Heart right ventricle (tissue), 16 donors: Measurements from ENCODE around the gene SMCO2. TPM values are rescaled to one million over a fixed set of nuclear protein-coding genes. Genes with fewer than 3 reads are reported as not detected.

ENCODE experiments used
- ATAC-seq, 8 donors: fragments of 200-7000 bp; cut with Tn5 transposase; one replicate each; pipeline ENCODE4 v1.9.1; 2020; ENCODE audit warnings: mild to moderate bottlenecking in 8 of 8, moderate library complexity in 8 of 8, moderate number of reproducible peaks in 1 of 8
- DNase-seq, 2 donors: peaks; one replicate each; pipeline ENCODE4 v3.0.0-alpha.2; 2020
- H3K27ac ChIP-seq, 10 donors: fragments of 200-600 bp; sonication (generic) in 2 of 10; one replicate each; pipeline versions ENCODE4 v1.5.0 to v1.8.0; 2020 to 2022; ENCODE audit warnings: mild to moderate bottlenecking in 3 of 10
- H3K27me3 ChIP-seq, 7 donors: fragments of 200-600 bp; one replicate each; pipeline ENCODE4 v1.8.0; 2021 to 2022; ENCODE audit warnings: mild to moderate bottlenecking in 2 of 7
- H3K36me3 ChIP-seq, 9 donors: fragments of 200-600 bp; sonication (generic) in 1 of 9; one replicate each; pipeline versions ENCODE4 v1.5.0 to v1.8.0; 2020 to 2022; ENCODE audit warnings: mild to moderate bottlenecking in 2 of 9
- H3K4me1 ChIP-seq, 9 donors: fragments of 200-600 bp; sonication (generic) in 1 of 9; one replicate each; pipeline versions ENCODE4 v1.5.0 to v1.8.0; 2020 to 2022; ENCODE audit warnings: mild to moderate bottlenecking in 4 of 9
- H3K4me3 ChIP-seq, 10 donors: fragments of 200-600 bp; sonication (generic) in 2 of 10; one replicate each; pipeline versions ENCODE4 v1.5.0 to v1.8.0; 2020 to 2022; ENCODE audit warnings: mild to moderate bottlenecking in 7 of 10, moderate library complexity in 2 of 10
- H3K9me3 ChIP-seq, 11 donors: fragments of 200-600 bp in 10 of 11; sonication (generic) in 2 of 11; one replicate each; pipeline versions ENCODE4 v1.5.0 to v1.8.0; 2013 to 2022; ENCODE audit warnings: mild to moderate bottlenecking in 2 of 11, control low read depth in 1 of 11, moderate library complexity in 1 of 11
- WGBS, 2 donors: extraction: QIAGEN DNeasy Blood & Tissue Kit; methylation state at CpG; one replicate each; pipeline ENCODE4 v1.1.7; 2013; ENCODE audit warnings: inconsistent platforms in 1 of 2; 5-methylcytosine and 5-hydroxymethylcytosine counted together
- intact Hi-C, 10 donors: fragments of 100-400 bp; cut with DNase I; formaldehyde crosslinking; loops; one replicate each; pipeline versions ENCODE4 v1.11.1 to v1.14.2; 2022
- polyA plus RNA-seq, 2 donors: library from polyadenylated mRNA; stranded (reverse); fragments of 200-250 nt; gene quantifications; one replicate each; pipeline ENCODE4 v1.2.3, GENCODE V29; 2013
- total RNA-seq, 10 donors: library from RNA; stranded (reverse); fragmentation: NEBNext Ultra II Directional in 3 of 10; extraction: Animal tissue kit (Norgen Biotek cat#: 25700) in 3 of 10; gene quantifications; one replicate each; pipeline versions ENCODE4 v1.2.1 to v1.2.4, GENCODE V29; 2021 to 2023
- TF ChIP-seq, protein P1 (sequence below), 9 donors: fragments of 200-600 bp; sonication (generic) in 2 of 9; IDR thresholded peaks; one replicate each; pipeline versions ENCODE4 v1.5.0 to v1.8.0; 2021 to 2022; ENCODE audit warnings: antibody characterized with exemption in 9 of 9, mild to moderate bottlenecking in 5 of 9, moderate library complexity in 1 of 9
- donor health status: Arrhythmogenic right ventricular cardiomyopathy.
- donor health status: ischemic (EF 13 %, LVEDD 7.1; RV severe dilation, severe dysfunction).
- donor health status: healthy with polysubstance abuse.
- donor health status: DM: no; HTN: yes; CAD: no.
- donor health status: DM: no; HTN: no; CAD: no.
- donor health status: ischemic (EF 25% LVEDD 6.9; RV normal size, moderate dysfunction).
- donor health status: ischemic (EF 25% LVEDD 5.7; RV mildly dilated, moderate dysfunction).
- donor health status: healthy.
- donor health status: DM: yes; HTN: yes; CAD: no.
- donor health status: Ischemic cardiomyopathy.
- donor health status: ischemic (EF 35%, LVEDD 5.7; RV mildly dilated, moderate dysfunction).
- donor health status: nonischemic (EF 11% LVEDD 7.7; RV severe dilation, severe dysfunction).
- donor health status: DM: yes; HTN: yes; CAD: no.
- donor health status: PGD.
- donor health status: ischemic (EF 29% LVEDD 5.4; RV normal size, mild dysfunction).
- donor health status: nonischemic (EF 23%, LVEDD 6.1; RV moderate dilation, normal function).

The SMCO2 gene
- total and polyA plus RNA-seq, 12 donors: 0.04 to 1.3 (median 0.48) TPM; not detected in 8

DNA sequence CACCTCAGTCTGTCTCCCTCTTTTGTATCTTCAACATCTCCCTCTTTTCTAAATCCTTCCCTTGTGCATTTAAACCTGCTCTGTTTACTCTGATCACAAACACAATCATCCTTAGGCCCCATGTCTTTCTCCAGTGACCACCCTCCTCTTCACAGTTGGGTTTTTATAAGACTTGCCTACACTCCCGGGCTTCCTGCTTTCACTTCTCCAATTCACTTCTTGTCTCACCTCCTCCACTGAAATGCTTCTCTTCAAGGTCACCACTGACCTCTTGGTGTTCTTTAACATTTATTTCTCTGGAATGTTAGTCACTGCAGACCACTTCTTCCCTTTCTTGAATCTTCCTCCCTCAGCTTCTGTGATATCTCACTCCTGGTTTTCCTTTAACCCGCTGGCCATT lies 8.7 kb upstream of the SMCO2 start:
- H3K4me1 ChIP-seq: peaks cover 0 to 19% (median 10%) of the 10 kb centered on the region in 9 donors
- 94 to 98% methylated on average over 2 of the region's 2 CpGs for WGBS, 2 donors
- no peaks in the 10 kb centered on the region for H3K36me3 ChIP-seq
- TF ChIP-seq, protein P1, sequence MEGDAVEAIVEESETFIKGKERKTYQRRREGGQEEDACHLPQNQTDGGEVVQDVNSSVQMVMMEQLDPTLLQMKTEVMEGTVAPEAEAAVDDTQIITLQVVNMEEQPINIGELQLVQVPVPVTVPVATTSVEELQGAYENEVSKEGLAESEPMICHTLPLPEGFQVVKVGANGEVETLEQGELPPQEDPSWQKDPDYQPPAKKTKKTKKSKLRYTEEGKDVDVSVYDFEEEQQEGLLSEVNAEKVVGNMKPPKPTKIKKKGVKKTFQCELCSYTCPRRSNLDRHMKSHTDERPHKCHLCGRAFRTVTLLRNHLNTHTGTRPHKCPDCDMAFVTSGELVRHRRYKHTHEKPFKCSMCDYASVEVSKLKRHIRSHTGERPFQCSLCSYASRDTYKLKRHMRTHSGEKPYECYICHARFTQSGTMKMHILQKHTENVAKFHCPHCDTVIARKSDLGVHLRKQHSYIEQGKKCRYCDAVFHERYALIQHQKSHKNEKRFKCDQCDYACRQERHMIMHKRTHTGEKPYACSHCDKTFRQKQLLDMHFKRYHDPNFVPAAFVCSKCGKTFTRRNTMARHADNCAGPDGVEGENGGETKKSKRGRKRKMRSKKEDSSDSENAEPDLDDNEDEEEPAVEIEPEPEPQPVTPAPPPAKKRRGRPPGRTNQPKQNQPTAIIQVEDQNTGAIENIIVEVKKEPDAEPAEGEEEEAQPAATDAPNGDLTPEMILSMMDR (IDR thresholded peaks at IDR 0.05): no peak
- no peaks in the 10 kb centered on the region for H3K27me3 ChIP-seq
- no peaks in the 10 kb centered on the region for H3K9me3 ChIP-seq
- no peak for DNase-seq
- intact Hi-C loops: loop anchor here in 6 of 10 donors (5.0 to 10.0 kb wide), 5 partner anchors 69 to 214 kb away; partner anchors contain the start of gene PPFIBP1 (in 4 of the 6)
- ATAC-seq: no peak
- no peak overlapping the region for H3K4me3 ChIP-seq
- no peak overlapping the region for H3K27ac ChIP-seq

DNA sequence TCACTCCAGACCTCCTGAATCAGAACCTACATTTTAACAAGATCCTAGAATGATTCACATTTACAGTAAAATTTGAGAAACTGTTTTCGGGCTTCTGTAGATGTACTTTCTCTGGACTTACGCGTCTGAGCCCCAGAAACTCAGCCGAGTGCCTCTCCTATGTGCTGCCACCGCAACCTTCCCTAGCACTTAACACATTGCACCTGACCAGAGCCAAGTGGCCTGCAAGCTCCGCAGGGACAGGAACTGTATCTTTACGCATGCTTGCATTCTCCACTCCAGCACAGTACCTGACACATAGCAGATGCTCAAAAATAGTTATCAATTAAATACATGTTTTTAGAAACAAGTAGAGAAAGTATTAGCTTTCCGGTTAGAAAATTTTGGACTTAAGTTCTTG lies 1.2 kb downstream of the SMCO2 start:
- Histone ChIP-seq H3K27ac (no peak overlapping the region), H3K4me3 (no peak overlapping the region), H3K36me3 (no peaks in the 10 kb centered on the region), H3K4me1 (peaks cover 0 to 16% (median 0%) of the 10 kb centered on the region in 9 donors), H3K9me3 (peaks cover 0 to 18% (median 10%) of the 10 kb centered on the region in 11 donors), H3K27me3 (no peaks in the 10 kb centered on the region)
- ATAC-seq: peak in 1 of 8 donors; percentile 37
- WGBS, 2 donors: 82 to 84% methylated on average over 8 of the region's 8 CpGs
- intact Hi-C loops: loop anchor here in 2 of 10 donors (10.0 kb wide), 1 partner anchor 47 kb away; no protein-coding TSS in a partner anchor
- no peak for DNase-seq
- TF ChIP-seq, protein P1 (IDR thresholded peaks at IDR 0.05): no peak

DNA sequence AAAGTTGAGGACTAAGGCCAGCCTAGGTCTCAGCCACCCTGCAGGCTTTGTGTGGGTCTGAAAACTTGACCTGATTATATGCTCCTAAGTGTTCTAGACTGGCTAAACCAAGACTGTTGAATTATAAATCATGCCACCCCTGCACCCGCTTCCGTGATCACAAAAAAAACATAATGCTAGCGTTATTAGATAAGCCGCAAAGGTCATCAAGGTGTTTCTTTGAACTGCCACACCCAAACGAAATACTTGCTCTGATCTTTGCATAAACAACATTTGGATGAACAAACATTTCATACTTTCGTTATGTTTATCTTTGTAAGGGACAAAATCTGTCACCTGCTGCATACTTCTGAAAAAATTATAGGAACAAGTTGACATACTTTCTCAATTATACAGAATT lies 2.5 kb downstream of the SMCO2 start:
- H3K4me1 ChIP-seq: peaks cover 0 to 21% (median 4%) of the 10 kb centered on the region in 9 donors
- ATAC-seq (no peak), DNase-seq (no peak)
- intact Hi-C loops: loop anchor here in 2 of 10 donors (10.0 kb wide), 1 partner anchor 46 kb away; no protein-coding TSS in a partner anchor
- TF ChIP-seq, protein P1 (IDR thresholded peaks at IDR 0.05): no peak
- H3K27me3 ChIP-seq: no peaks in the 10 kb centered on the region
- no peaks in the 10 kb centered on the region for H3K36me3 ChIP-seq
- H3K9me3 ChIP-seq: peaks cover 0 to 18% (median 10%) of the 10 kb centered on the region in 11 donors
- no peak overlapping the region for H3K4me3 ChIP-seq
- 82 to 86% methylated on average over 6 of the region's 6 CpGs for WGBS, 2 donors
- H3K27ac ChIP-seq: no peak overlapping the region

DNA sequence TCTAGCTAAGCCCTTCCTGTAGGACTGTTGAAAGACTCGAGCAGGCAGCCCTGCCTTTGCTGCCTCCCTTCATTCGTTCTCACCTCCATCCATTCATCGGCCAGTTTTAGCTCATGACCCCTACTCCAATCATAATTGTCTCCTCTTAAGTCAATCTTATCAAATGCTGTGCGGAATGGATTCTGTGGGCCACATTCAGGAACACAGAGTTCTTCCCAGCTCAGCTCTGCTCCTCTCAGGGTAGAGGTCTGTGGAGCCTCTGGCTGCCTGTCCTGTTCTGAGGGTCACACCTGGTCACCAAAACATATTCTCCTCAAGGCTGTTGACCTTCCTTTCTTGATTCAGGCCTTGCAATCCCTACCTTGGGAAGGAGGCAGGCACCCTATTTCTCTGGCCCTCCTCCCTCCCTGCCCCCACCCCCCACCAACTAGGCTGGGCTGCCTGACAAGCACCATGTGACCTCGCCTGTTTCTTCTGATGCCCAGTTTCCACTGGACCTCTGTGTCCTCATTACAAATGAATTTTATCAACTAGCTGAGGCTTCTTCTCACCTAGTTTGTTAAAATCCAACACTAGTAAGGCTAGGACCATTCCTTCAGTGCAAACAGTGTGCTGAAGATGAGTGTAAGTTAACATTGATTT lies 3.5 kb downstream of the SMCO2 start:
- peak overlapping the region in 2 of 10 donors; percentile 0 to 11 for H3K27ac ChIP-seq
- H3K4me3 ChIP-seq: no peak overlapping the region
- peak in 7 of 8 donors; percentile 34 to 91 (median 71) for ATAC-seq
- peaks cover 0 to 13% (median 10%) of the 10 kb centered on the region in 11 donors for H3K9me3 ChIP-seq
- TF ChIP-seq, protein P1 (IDR thresholded peaks at IDR 0.05): no peak
- H3K27me3 ChIP-seq: no peaks in the 10 kb centered on the region
- WGBS, 2 donors: 62 to 74% methylated on average over 5 of the region's 5 CpGs
- H3K4me1 ChIP-seq: peaks cover 0 to 22% (median 4%) of the 10 kb centered on the region in 9 donors
- intact Hi-C loops: loop anchor here in 2 of 10 donors (10.0 kb wide), 1 partner anchor 45 kb away; no protein-coding TSS in a partner anchor
- no peaks in the 10 kb centered on the region for H3K36me3 ChIP-seq
- DNase-seq: no peak
